GM06990 (cell line): ENCODE measurements around the gene SLC17A1.
A peak's percentile ranks its signal among the peaks of the same experiment; 100 is the strongest.

Source experiments
- DNase-seq: peaks from one replicate; pipeline ENCODE4 v3.0.0-alpha.2; 2011; ENCODE audit not compliant: insufficient read length; ENCODE audit errors: extremely low read depth
- H3K27me3 ChIP-seq: replicated peaks from 2 replicates; pipeline ENCODE4 v1.6.0; 2011; ENCODE audit warnings: low read length; ENCODE audit not compliant: control insufficient read depth, insufficient read depth
- H3K36me3 ChIP-seq: 2 replicates; pipeline ENCODE4 v1.5.1; 2011; ENCODE audit warnings: low read length; ENCODE audit not compliant: control insufficient read depth, insufficient read depth
- H3K4me3 ChIP-seq: replicated peaks from 2 replicates; pipeline ENCODE4 v1.5.1; 2011; ENCODE audit warnings: low read depth, mild to moderate bottlenecking, control low read depth, low read length
- TF ChIP-seq, protein P1 (sequence below): IDR thresholded peaks from 2 replicates; pipeline ENCODE4 v1.5.1; 2011; ENCODE audit warnings: low read length, control low read depth, mild to moderate bottlenecking, inconsistent platforms; ENCODE audit not compliant: insufficient read depth, poor library complexity, severe bottlenecking

Gene SLC17A1

DNA sequence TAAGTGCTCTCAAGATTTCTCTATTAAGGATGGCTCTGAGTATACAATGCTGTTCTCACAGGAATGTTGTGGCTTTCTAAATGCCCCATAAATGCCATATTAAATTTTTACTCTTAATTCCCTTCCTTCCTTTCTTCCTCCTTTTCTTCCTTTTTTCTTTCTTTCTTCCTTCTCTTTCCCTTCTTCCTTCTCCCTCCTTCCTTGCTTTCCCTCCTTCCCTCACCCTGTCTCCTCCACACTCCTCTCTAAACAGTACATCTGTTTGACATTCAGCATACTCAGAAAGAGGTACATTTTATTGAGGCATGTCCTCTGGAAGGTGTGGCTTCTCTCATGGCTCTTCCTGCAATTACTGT, 433 bp upstream of the SLC17A1 start:
- Histone ChIP-seq H3K4me3 (no peak overlapping the region), H3K27me3 (no peaks in the 10 kb centered on the region), H3K36me3 (no peaks in the 10 kb centered on the region)
- TF ChIP-seq, protein P1, sequence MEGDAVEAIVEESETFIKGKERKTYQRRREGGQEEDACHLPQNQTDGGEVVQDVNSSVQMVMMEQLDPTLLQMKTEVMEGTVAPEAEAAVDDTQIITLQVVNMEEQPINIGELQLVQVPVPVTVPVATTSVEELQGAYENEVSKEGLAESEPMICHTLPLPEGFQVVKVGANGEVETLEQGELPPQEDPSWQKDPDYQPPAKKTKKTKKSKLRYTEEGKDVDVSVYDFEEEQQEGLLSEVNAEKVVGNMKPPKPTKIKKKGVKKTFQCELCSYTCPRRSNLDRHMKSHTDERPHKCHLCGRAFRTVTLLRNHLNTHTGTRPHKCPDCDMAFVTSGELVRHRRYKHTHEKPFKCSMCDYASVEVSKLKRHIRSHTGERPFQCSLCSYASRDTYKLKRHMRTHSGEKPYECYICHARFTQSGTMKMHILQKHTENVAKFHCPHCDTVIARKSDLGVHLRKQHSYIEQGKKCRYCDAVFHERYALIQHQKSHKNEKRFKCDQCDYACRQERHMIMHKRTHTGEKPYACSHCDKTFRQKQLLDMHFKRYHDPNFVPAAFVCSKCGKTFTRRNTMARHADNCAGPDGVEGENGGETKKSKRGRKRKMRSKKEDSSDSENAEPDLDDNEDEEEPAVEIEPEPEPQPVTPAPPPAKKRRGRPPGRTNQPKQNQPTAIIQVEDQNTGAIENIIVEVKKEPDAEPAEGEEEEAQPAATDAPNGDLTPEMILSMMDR = no peak
- no peak for DNase-seq

DNA sequence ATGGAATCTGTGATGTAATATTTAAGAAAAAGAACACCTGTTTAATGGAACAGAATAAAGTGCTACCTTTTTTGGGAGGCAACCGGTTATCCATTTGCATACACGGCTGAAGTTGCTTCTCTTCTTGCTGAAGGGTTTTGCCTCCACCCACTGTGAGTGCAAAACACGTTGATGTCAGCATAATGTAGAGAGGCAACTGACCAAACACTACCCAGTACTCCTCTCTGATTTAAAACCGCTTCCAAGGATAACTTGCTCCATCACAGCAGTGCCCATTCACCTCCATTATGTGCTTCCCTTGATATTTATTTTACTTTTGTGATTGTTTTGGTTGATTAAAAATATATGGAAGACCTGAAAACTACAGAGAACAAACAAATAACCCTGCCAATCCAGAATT, 1.4 kb downstream of the SLC17A1 start:
- no peak for DNase-seq
- TF ChIP-seq, protein P1 = no peak
- H3K27me3 ChIP-seq = no peaks in the 10 kb centered on the region
- H3K4me3 ChIP-seq = no peak overlapping the region
- no peaks in the 10 kb centered on the region for H3K36me3 ChIP-seq

DNA sequence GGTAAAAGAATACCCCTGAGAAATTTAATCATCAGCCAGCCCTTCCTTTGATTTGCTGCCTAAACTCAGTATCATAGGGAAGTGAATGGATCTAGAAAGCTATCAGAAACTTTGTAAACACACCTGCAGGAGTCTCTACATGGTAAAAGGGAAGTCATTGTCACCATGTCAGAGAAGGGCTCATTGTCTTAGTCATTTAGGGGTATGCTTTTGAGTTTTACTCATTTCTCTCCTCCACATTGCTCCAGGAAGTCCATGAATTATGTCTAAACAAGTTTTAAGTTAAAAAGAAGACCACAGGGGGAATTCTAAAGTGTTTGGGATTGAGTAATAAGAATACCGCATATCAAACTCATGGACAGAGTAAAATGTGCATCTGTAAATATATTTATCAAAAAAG, 2.5 kb downstream of the SLC17A1 start:
- Histone ChIP-seq H3K4me3 (no peak overlapping the region), H3K36me3 (no peaks in the 10 kb centered on the region), H3K27me3 (no peaks in the 10 kb centered on the region)
- peak; percentile 5 for DNase-seq
- TF ChIP-seq, protein P1 = no peak

DNA sequence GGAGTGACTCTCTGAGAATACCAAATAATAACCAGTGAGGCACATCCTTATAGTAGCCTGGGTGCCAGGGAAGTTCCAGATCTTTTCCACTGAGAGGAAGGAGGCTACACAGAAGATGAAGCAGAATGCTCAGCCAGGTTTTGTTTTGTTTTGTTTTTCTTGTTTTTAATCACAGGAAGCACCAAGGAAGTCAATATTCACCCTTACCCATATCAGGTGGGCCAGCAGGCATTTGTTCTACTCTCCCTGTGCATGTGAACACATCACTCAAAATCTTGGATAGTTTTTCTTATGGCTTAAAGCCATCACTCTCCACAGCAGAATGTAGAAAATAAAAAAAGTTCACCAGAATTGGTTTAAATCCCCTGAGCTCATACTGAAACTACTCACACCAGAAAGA, 10.5 kb downstream of the SLC17A1 start:
- TF ChIP-seq, protein P1 = no peak
- Histone ChIP-seq H3K4me3 (no peak overlapping the region), H3K27me3 (no peaks in the 10 kb centered on the region), H3K36me3 (no peaks in the 10 kb centered on the region)
- no peak for DNase-seq

DNA sequence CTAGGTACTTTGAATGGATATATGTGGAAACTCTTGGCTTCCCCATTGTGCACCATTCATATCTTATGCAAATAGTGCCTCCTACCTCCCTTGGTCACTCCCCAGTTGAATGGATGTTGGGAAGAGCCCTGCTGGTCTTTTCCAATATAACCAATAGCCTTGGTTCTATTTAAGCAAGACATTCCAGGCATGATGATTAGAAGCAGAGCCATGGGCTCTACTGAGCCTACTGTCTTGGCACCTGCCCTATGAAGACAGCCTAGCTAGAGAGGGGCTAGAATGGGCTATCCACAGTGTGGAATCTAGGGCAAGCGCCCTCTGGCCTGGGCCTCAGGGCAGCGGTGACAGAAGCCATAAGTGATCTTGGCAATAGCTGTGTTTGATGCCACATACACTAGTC, 15.6 kb downstream of the SLC17A1 start:
- Histone ChIP-seq H3K4me3 (no peak overlapping the region), H3K36me3 (no peaks in the 10 kb centered on the region), H3K27me3 (no peaks in the 10 kb centered on the region; the same call in 1 of the 2 replicates)
- TF ChIP-seq, protein P1 = no peak
- DNase-seq = no peak

DNA sequence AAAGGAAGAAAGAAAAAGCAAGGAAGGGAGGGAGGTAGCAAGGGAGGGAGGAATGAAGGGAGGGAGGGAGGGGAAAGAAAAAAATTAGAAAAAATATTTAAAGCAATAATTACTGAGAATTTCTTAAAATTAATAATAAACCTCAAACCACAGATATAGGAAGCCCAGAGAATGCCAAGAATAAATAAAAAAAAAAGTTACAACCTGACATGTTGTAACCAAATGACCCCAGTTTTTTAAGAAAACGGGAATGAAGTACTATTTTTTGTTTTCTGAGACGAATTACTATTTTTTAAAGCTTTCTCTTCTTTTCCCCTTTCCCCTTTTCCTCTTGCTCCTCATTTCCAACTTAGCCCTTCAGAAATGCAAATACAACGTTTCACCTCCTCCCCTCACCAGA, 16.7 kb downstream of the SLC17A1 start:
- no peak for DNase-seq
- TF ChIP-seq, protein P1 = no peak
- Histone ChIP-seq H3K27me3 (no peaks in the 10 kb centered on the region; the same call in 1 of the 2 replicates), H3K36me3 (no peaks in the 10 kb centered on the region), H3K4me3 (no peak overlapping the region)
